ENCODE measurements around the gene RNF43.

The RNF43 gene

GRCh38 chr17:58417300-58418092 lies at the start of gene RNF43:
Gene RNF43, minus strand, starts transcription at chr17:58417534. Its CDS starts 1,957 bp downstream, at chr17:58415577.
- DNase-seq (ENCODE audit: low read depth, low spot score), result peak; percentile 69

- DNase-seq (ENCODE audit: low read depth, low spot score), result no peak
Measured at GRCh38 chr17:58455491-58455890, 38.2 kb upstream of the RNF43 start.

DNA sequence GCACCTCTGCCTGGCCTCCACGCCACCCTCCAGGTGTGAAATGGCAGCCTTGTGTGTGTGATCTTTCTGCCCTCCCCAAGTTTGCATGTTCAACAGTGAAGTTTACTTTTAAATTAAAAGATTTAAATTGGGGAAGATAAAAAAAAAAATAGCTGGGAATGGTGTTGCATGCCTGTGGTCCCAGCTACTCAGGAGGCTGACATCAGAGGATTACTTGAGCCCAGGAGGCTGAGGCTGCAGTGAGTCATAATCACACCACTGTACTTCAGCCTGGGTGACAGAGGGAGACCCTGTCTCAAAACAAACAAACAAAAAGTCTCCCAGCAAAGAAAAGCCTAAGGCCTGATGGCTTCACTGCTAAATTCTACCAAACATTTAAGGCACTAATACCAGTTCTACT lies 35.4 kb upstream of the RNF43 start:
- DNase-seq (ENCODE audit: low read depth, low spot score), result no peak

DNA sequence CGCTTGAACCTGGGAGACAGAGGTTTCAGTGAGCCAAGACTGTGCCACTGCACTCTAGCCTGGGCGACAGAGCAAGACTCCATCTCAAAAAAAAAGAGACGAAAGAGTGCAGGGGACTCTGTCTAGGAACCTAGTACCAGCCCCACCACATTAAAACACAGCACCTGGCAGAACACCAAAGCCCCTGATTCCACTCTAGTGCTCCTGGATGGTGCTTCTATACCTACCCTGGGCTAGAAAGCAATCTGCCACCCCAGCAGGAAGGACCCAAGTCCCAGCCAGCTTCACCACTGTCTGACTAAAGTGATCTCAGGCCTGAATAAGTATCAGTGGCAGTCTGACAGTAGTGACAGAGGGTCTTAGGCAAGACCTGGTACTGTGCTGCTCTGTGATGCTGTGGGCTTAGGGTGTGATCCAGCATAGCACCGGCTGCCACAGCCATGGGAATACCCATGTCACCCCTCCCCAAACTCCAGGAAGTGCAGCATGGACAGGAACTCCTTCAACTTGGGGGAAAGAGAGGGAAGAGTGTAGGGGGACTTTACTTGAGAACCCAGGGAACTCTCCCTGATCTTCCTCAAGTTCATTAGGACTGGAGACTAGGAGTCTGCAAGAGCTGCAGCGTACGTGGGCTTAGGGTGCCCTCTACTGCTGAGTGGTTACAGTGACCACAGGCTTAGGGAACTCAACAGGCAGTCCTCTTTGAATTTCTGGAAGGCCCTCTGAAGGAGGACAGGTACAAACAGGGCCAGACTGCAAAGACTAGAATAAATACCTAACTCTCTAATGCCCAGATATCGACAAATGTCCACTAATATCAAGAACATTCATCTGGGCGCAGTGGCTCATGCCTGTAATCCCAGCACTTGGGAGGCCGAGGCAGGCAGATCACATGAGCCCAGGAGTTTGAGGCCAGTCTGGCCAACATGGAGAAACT lies 30.0 kb upstream of the RNF43 start:
- DNase-seq (ENCODE audit: low read depth, low spot score), result peak; percentile 26

GRCh38 chr17:58446086-58446485 lies 28.8 kb upstream of the RNF43 start:
- no peak for DNase-seq (ENCODE audit: low read depth, low spot score)

- DNase-seq (ENCODE audit: low read depth, low spot score), result no peak
Measured at GRCh38 chr17:58436805-58437239, 19.5 kb upstream of the RNF43 start.

GRCh38 chr17:58436245-58436644 lies 18.9 kb upstream of the RNF43 start:
- no peak for DNase-seq (ENCODE audit: low read depth, low spot score)

GRCh38 chr17:58432806-58433573 lies 15.7 kb upstream of the RNF43 start:
- DNase-seq (ENCODE audit: low read depth, low spot score), result no peak

- no peak for DNase-seq (ENCODE audit: low read depth, low spot score)
Measured at GRCh38 chr17:58427807-58428206, 10.5 kb upstream of the RNF43 start.

DNA sequence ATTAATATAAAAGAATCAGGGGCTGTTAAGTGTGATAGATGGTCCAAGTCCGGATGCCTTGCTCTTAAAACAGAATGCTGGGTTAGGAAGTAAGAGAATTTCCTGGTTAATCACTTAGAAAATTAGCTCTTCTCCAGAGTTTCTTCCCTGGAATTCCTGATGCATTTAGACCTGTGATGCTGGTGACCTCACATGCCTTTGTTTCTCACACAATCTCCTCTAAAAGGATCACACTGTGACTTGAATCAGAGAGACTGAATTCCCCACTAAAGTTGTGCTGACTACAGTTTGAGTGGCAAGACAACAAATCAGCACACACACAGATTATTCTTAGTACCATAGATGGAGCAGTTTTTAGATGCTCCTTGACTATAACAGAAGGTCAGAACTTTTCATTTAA lies 4.4 kb upstream of the RNF43 start:
- no peak for DNase-seq (ENCODE audit: low read depth, low spot score)

DNA sequence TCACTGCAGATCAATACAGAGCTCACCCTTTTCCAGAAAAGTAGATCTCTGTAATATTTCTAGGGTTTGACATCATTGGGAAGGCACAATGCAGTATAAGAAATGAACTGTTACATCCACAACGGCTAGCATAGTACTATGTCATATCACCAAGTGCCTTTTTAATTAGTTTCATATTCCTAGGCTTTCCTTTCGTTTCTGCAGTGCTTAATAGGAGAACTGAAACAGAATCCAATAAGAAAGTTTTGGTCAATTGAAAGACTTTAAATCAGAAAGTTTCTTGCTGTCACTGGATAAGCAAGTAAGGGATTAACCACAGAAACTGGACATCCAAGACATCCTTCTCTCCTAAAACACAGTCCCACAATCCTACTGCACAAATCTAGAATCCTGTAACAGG lies 3.5 kb upstream of the RNF43 start:
- DNase-seq (ENCODE audit: low read depth, low spot score), result no peak

DNA sequence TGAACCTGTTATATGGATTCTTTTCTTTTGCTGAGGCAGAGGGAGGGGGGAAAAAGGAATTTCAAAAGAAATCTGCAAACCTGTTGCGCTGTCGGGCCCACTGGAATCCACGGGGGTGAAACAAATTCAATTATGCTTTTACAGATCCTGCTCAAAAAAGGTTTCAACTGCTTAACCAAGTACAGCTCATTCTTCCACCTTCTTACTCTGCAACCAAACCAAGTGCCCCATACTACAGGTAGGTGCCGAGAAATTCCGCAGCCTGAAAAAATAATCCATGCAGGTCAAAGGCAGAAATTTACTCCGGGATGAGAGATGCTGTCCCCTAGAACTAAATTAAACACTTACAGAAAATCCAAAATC lies 416 bp downstream of the RNF43 start:
- no peak for DNase-seq (ENCODE audit: low read depth, low spot score)

- no peak for DNase-seq (ENCODE audit: low read depth, low spot score)
Measured at GRCh38 chr17:58416396-58416795, 938 bp downstream of the RNF43 start.

GRCh38 chr17:58415371-58416055 lies 1.8 kb downstream of the RNF43 start:
- DNase-seq (ENCODE audit: low read depth, low spot score), result no peak

DNA sequence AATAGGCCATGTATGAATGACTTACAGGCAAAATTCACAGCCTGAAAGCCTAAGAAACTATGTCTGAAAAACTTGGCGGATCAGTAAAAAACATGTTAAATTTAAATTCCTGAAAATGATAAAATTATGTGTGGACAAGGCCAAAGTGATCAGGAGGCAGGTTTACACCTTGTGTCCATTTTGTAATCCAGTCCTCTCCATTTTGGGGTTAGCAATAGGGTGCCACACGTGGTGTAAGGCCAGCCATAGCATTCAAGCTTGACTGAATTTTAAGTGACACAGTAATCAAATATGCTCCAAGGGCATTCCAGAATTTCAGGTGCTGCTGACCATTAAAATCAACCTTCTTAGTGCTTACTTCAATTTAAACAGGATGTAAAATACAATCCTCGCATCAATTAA lies 2.7 kb downstream of the RNF43 start:
- DNase-seq (ENCODE audit: low read depth, low spot score), result no peak

DNA sequence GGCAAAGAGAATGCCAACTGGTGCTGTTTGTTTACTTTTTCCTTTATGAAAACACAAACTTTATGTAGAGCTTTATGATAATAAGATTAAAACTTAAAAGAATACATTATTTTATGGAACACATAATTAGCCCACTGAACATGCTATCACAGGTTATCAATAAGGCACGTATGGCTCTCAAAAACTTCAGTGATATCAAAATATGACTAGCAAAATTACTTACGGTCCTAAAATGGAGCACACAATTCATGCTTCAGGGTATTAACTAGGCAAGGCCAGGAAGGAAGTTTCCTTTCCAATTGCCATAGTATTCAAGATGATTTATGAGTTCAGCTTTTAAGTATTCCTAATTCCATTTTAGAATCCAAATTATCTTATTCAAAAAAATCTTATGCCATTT lies 3.6 kb downstream of the RNF43 start:
- DNase-seq (ENCODE audit: low read depth, low spot score), result no peak

DNA sequence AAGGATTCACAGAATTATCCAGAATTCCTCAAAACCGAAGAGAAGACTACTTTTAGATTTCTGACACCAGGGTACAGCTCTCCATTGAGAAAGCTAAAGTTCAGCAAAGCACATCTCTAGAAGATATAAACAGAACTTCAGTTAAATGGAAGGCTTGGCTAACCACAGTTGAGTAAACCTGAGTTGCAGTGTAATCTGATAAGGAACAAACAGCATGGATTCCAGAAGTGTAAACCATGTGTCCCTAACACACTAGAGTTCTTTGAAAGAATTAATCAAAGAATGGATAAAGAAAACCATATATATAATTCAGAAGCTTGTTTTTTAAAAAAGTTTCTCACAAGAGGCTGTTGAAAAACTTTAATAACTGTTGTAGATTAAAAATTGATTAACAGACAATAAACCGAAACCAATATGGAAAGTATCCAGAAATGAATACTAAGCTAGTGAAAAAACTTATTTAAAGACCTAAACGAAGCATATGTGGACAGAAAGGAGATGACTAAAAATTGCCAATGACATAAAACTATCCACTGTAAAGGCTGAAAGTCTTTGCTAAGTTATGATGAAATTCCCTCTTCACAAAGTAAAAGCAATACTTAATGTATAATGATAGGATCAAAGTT lies 4.3 kb downstream of the RNF43 start:
- DNase-seq (ENCODE audit: low read depth, low spot score), result no peak

DNA sequence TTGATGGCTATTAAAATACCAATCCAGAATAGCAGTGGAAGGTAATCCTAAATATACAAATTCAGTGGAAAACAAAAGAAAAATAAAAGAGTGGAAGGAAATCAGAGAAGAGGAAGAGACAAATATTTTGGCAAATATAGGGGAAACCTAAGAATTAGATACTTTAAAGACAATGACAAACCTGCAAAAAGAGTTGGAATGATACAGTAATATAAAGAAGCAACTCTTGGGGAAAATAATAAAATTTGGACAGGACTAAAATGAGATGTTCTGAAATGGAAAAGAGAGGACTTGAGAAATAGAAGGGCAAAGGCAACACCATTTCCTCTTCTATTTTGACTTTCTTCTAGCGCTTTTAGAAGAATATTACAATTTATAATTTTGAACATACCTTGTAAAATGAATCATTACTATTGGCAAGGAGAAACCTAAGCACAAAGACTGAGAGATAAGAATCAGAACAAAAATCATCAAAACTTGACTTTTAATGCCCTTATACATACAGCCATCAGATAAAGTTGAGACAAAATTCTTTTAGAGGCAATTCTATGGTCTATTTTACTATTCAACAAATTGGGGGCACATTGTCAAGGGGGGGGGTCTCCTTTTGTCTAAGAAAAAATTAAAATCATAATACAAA lies 5.2 kb downstream of the RNF43 start:
- no peak for DNase-seq (ENCODE audit: low read depth, low spot score)

DNA sequence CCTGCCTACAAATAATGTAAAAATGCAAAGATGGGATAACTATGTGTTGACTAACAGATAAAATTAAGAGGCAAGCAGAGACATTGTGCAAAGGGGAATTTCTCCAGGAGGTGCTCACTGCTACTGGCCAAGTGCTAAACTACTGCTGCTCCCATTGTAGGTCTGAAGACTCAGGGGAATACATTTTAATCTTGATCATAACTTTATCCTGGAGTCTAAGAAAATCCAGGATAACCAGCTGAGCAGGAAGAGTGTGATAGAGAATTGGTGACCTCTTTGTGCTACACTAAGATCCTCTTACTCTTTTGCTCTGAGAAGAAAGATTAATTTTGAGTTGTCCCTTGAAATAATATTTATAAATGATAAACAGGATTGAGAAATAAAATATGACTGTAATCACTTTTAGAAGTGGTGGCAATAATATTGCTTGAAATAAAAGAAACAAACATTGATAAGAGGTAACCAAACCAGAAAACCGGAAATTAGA lies 5.9 kb downstream of the RNF43 start:
- DNase-seq (ENCODE audit: low read depth, low spot score), result no peak

GRCh38 chr17:58410714-58411407 lies 6.5 kb downstream of the RNF43 start:
- DNase-seq (ENCODE audit: low read depth, low spot score), result no peak

Data from activated CD4-positive, CD25-positive, alpha-beta regulatory T cell treated with anti-CD3 and anti-CD28 coated beads, Interleukin-2, amount 50 U/mL, for 16 hours (primary cell).